ENCODE data around the gene C6orf89.

- TF ChIP-seq EZH2 (IDR thresholded peaks at IDR 0.05; ENCODE audit: borderline replicate concordance, low read depth, low read length, poor library complexity, severe bottlenecking) (no peak), CTCF (conservative IDR thresholded peaks at IDR 0.05; ENCODE audit: low read depth, low read length) (no peak)
Measured at GRCh38 chr6:36976007-36976264, 90.2 kb downstream of the C6orf89 start.
